ENCODE results near the gene GZMM. TPM values are rescaled to one million over a fixed set of nuclear protein-coding genes. Genes with fewer than 3 reads are reported as not detected.

GZMM gene
- total and polyA plus RNA-seq, 4 donors: 0.33 to 0.68 (median 0.55) TPM; not detected in 1

DNA sequence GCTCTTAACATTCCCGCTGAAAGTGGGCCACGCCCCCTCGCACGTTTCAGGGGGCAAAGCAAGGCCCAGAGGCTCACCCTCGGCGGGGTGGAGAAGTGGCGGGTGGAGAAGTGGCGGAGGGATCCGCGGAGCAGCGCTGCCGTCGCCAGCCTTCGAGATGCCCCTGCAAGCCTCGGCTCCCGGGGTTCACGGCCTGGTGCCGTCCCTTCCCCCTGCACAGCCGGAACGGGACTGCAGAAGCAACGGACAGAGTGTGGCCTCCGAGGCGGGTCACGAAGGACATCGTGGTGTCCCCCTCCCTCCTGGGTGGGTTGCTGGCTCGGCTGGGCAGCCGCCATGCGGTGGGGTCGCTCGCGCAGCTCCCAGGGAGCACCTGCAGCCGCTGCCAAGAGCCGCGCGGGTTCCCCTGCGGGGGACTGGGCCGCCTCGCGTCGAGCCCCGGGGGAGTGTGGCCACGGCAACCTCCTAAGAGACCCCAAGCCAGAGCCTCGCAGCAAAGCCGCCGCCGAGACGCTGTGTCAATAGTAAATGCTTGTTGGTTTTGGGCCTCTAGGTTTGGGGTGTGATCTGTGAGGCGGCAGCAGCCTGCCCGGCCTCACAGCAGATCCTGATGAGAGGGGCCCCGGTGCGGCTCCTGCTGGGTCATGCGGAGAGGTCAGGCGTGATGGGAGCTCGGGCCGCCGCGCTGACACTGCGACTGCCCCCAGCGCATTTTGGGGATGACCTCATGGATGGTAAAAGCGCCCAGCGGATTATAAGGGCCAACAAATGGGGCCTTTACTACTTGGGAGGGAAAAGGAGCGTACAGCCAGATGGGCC lies 31.1 kb upstream of the GZMM start:
- no peaks in the 10 kb centered on the region for H3K9me3 ChIP-seq (ENCODE audit: control insufficient read depth, insufficient read depth, low read length)
- H3K27ac ChIP-seq (ENCODE audit: low read depth, low read length): no peak overlapping the region

DNA sequence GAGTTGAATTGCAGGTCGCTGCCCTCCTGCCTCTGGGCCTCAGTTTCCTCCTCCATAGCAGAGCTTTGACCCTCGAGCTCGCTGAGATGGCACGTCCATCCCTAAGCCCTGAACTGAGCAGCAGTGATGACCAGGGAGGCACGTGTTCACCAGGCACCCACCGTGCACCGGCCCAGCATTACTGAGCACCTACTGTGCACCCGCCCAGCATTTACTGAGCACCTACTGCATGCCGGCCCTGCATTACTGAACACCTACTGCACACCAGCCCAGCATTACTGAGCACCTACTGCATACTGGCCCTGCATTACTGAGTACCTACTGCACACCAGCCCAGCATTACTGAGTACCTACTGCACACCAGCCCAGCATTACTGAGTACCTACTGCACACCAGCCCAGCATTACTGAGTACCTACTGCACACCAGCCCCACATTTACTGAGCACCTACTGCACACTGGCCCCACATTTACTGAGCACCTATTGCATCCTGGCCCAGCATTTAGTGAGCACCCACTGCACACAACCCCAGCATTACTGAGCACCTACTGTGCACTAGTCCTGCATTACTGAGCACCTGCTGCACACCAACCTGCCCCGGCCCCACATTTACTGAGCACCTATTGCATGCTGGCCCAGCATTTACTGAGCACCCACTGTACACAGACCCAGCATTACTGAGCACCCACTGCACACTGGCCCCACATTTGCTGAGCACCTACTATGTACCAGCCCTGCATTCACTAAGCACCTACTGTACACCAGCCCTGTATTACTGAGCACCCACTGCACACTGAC lies 30.3 kb upstream of the GZMM start:
- no peaks in the 10 kb centered on the region for H3K9me3 ChIP-seq (ENCODE audit: control insufficient read depth, insufficient read depth, low read length)
- H3K27ac ChIP-seq (ENCODE audit: low read depth, low read length): no peak overlapping the region
- H3K36me3 ChIP-seq (ENCODE audit: control insufficient read depth, insufficient read depth, low read length): peaks cover 64% of the 10 kb centered on the region
- peaks cover 35% of the 10 kb centered on the region for H3K4me1 ChIP-seq (ENCODE audit: control insufficient read depth, insufficient read depth, low read length)
- DNase-seq (ENCODE audit: low read depth in 4 of 6, low spot score in 6 of 6): no peak
- no peak overlapping the region for H3K4me3 ChIP-seq (ENCODE audit: low read depth, low read length)
- 77% methylated on average over 10 of the region's 10 CpGs for WGBS (ENCODE audit: insufficient coverage)
- H3K27me3 ChIP-seq (ENCODE audit: control insufficient read depth, insufficient read depth, low read length): no peaks in the 10 kb centered on the region

More for the DNA sequence above, 31.1 kb upstream of the GZMM start:
- Histone ChIP-seq H3K27me3 (ENCODE audit: control insufficient read depth, insufficient read depth, low read length) (no peaks in the 10 kb centered on the region), H3K4me1 (ENCODE audit: control insufficient read depth, insufficient read depth, low read length) (peaks cover 41% of the 10 kb centered on the region), H3K4me3 (ENCODE audit: low read depth, low read length) (no peak overlapping the region), H3K36me3 (ENCODE audit: control insufficient read depth, insufficient read depth, low read length) (peaks cover 64% of the 10 kb centered on the region)
- DNase-seq (ENCODE audit: low read depth in 4 of 6, low spot score in 6 of 6): peak in 1 of 6 donors; percentile 2
- 30% methylated on average over 62 of the region's 62 CpGs for WGBS (ENCODE audit: insufficient coverage)

- no peak for DNase-seq (ENCODE audit: low read depth in 4 of 6, low spot score in 6 of 6)
- Histone ChIP-seq H3K9me3 (ENCODE audit: control insufficient read depth, insufficient read depth, low read length) (no peaks in the 10 kb centered on the region), H3K27me3 (ENCODE audit: control insufficient read depth, insufficient read depth, low read length) (no peaks in the 10 kb centered on the region), H3K36me3 (ENCODE audit: control insufficient read depth, insufficient read depth, low read length) (peaks cover 62% of the 10 kb centered on the region), H3K4me3 (ENCODE audit: low read depth, low read length) (no peak overlapping the region), H3K4me1 (ENCODE audit: control insufficient read depth, insufficient read depth, low read length) (peaks cover 30% of the 10 kb centered on the region), H3K27ac (ENCODE audit: low read depth, low read length) (no peak overlapping the region)
- 97% methylated on average over 9 of the region's 9 CpGs for WGBS (ENCODE audit: insufficient coverage)
Observed at GRCh38 chr19:514166-514663, 29.6 kb upstream of the GZMM start.

DNA sequence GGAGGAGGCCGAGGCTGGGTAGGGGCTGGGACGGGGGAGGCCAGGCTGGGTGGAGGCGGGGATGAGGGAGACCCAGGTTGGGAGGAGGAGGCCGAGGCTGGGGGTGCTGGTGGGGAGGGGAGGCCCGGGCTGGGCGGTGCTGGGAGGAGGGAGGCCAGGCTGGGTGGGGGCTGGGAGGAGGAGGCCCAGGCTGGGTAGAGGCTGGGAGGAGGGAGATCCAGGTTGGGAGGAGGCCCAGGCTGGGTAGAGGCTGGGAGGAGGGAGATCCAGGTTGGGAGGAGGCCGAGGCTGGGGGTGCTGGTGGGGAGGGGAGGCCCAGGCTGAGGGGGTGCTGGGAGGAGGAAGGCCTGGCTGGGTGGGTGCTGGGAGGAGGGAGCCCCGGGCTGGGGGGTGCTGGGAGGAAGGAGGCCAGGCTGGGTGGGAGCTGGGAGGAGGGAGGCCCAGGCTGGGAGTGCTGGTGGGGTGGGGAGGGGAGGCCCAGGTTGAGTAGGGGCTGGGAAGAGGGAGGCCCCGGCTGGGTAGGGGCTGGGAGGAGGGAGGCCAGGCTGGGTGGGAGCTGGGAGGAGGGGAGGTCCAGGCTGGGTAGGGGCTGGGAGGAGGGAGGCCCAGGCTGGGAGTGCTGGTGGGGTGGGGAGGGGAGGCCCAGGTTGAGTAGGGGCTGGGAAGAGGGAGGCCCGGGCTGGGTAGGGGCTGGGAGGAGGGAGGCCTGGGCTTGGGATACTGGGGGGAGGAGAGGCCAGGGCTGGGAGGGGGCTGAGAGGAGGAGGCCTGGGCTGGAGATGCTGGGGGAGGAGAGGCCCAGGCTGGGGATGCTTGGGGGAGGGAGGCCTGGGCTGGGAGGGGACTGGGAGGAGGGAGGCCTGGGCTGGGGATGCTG lies 25.9 kb upstream of the GZMM start:
- Histone ChIP-seq H3K27ac (ENCODE audit: low read depth, low read length) (no peak overlapping the region), H3K36me3 (ENCODE audit: control insufficient read depth, insufficient read depth, low read length) (peaks cover 49% of the 10 kb centered on the region), H3K9me3 (ENCODE audit: control insufficient read depth, insufficient read depth, low read length) (no peaks in the 10 kb centered on the region), H3K4me3 (ENCODE audit: low read depth, low read length) (no peak overlapping the region), H3K4me1 (ENCODE audit: control insufficient read depth, insufficient read depth, low read length) (peaks cover 8% of the 10 kb centered on the region), H3K27me3 (ENCODE audit: control insufficient read depth, insufficient read depth, low read length) (no peaks in the 10 kb centered on the region)
- DNase-seq (ENCODE audit: low read depth in 4 of 6, low spot score in 6 of 6): peak in 2 of 6 donors; percentile 27 to 72
- 62% methylated on average over 10 of the region's 10 CpGs for WGBS (ENCODE audit: insufficient coverage)

GRCh38 chr19:518598-519231 lies 25.1 kb upstream of the GZMM start:
- H3K27me3 ChIP-seq (ENCODE audit: control insufficient read depth, insufficient read depth, low read length): no peaks in the 10 kb centered on the region
- H3K9me3 ChIP-seq (ENCODE audit: control insufficient read depth, insufficient read depth, low read length): no peaks in the 10 kb centered on the region
- H3K4me3 ChIP-seq (ENCODE audit: low read depth, low read length): no peak overlapping the region
- H3K4me1 ChIP-seq (ENCODE audit: control insufficient read depth, insufficient read depth, low read length): peaks cover 3% of the 10 kb centered on the region
- WGBS (ENCODE audit: insufficient coverage): 26% methylated on average over 58 of the region's 58 CpGs
- no peak overlapping the region for H3K27ac ChIP-seq (ENCODE audit: low read depth, low read length)
- peaks cover 47% of the 10 kb centered on the region for H3K36me3 ChIP-seq (ENCODE audit: control insufficient read depth, insufficient read depth, low read length)
- peak in 1 of 6 donors; percentile 47 for DNase-seq (ENCODE audit: low read depth in 4 of 6, low spot score in 6 of 6)

DNA sequence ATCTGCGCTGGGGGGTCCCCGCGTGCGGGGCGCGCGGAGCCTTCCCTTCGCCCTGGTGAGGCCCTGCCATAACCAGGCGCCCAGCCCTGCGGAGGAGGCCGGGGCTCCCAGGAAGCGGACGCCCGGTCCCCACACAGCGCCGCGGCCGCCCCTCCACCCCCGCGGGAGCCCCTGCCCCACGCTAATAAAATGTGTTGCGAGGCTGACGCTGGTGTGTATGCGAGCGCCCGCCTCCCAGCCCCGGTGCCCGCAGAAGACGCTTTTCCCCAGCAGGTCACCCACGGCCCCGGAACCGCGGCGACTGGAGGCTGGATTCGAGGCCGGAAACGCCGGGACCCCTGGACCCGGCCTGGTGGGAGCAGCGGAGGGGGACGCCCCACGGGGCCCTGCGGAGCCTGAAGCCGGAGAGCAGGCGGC lies 24.4 kb upstream of the GZMM start:
- Histone ChIP-seq H3K27me3 (ENCODE audit: control insufficient read depth, insufficient read depth, low read length) (no peaks in the 10 kb centered on the region), H3K27ac (ENCODE audit: low read depth, low read length) (no peak overlapping the region), H3K4me3 (ENCODE audit: low read depth, low read length) (no peak overlapping the region), H3K9me3 (ENCODE audit: control insufficient read depth, insufficient read depth, low read length) (no peaks in the 10 kb centered on the region), H3K36me3 (ENCODE audit: control insufficient read depth, insufficient read depth, low read length) (peaks cover 40% of the 10 kb centered on the region), H3K4me1 (ENCODE audit: control insufficient read depth, insufficient read depth, low read length) (peaks cover 3% of the 10 kb centered on the region)
- WGBS (ENCODE audit: insufficient coverage): 83% methylated on average over 43 of the region's 45 CpGs
- no peak for DNase-seq (ENCODE audit: low read depth in 4 of 6, low spot score in 6 of 6)

DNA sequence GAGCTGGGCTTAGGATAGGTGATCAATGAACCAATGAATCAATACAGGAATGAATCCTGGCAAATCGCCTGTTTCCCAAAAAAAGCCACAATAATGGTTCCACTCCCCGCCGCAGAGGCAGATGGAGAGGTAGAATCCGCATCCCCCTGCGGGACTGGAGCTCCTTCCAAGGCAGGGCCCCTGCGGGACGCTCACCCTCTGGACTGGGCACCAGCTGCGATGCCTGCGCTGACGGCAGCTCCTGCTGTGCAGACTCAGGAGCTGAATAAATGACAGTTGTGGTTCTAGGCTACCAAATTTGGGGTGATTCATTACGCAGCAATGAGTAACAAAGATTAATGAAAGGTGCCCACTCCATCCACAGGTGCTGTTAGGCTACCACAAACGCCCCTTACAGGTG lies 21.1 kb upstream of the GZMM start:
- H3K36me3 ChIP-seq (ENCODE audit: control insufficient read depth, insufficient read depth, low read length): peaks cover 32% of the 10 kb centered on the region
- peaks cover 3% of the 10 kb centered on the region for H3K27me3 ChIP-seq (ENCODE audit: control insufficient read depth, insufficient read depth, low read length)
- DNase-seq (ENCODE audit: low read depth in 4 of 6, low spot score in 6 of 6): peak in 1 of 6 donors; percentile 2
- no peak overlapping the region for H3K27ac ChIP-seq (ENCODE audit: low read depth, low read length)
- WGBS (ENCODE audit: insufficient coverage): 67% methylated on average over 7 of the region's 12 CpGs
- H3K4me3 ChIP-seq (ENCODE audit: low read depth, low read length): no peak overlapping the region
- H3K9me3 ChIP-seq (ENCODE audit: control insufficient read depth, insufficient read depth, low read length): no peaks in the 10 kb centered on the region
- peaks cover 3% of the 10 kb centered on the region for H3K4me1 ChIP-seq (ENCODE audit: control insufficient read depth, insufficient read depth, low read length)

DNA sequence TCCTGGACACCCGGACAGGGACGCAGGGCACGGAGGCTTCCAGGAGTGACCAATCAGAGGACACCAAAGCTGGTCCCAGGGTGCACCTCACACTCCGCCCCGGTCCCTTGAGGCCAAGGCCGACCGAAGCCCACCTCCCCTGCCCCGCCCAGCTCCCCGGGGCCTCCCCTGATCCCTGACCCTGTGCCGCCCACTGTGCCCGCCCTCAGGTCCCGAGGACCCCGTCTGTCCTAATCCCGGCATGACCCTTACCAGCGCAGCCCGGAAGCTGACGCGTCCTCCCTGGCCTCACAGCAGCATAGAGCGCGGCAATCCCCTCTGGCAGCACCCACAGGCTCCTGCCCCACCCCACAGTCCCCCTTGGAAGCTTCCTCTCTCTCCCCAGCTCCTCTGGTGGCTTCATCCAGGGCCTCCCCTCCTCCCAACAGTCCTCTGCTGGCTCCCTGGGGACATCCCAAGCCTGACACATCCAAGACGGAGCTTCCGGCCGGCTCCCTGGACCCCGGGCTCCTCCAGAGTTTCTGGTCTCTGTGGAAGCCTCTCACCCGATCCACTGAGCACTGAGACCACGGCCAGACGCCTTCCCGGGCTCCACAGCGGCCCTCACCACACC lies 19.7 kb upstream of the GZMM start:
- Histone ChIP-seq H3K27me3 (ENCODE audit: control insufficient read depth, insufficient read depth, low read length) (peaks cover 3% of the 10 kb centered on the region), H3K36me3 (ENCODE audit: control insufficient read depth, insufficient read depth, low read length) (peaks cover 28% of the 10 kb centered on the region), H3K27ac (ENCODE audit: low read depth, low read length) (no peak overlapping the region), H3K4me1 (ENCODE audit: control insufficient read depth, insufficient read depth, low read length) (no peaks in the 10 kb centered on the region), H3K4me3 (ENCODE audit: low read depth, low read length) (no peak overlapping the region), H3K9me3 (ENCODE audit: control insufficient read depth, insufficient read depth, low read length) (no peaks in the 10 kb centered on the region)
- no peak for DNase-seq (ENCODE audit: low read depth in 4 of 6, low spot score in 6 of 6)
- WGBS (ENCODE audit: insufficient coverage): 83% methylated on average over 29 of the region's 29 CpGs
